ENCODE data around the gene ITGA7. TPM values are rescaled to one million over a fixed set of nuclear protein-coding genes. Genes with fewer than 3 reads are reported as not detected.

The ITGA7 gene
- total RNA-seq, 1 donor from 2014 or later = 14.7 TPM

- H3K36me3 ChIP-seq = no peaks in the 10 kb centered on the region
- TF ChIP-seq, protein P1, sequence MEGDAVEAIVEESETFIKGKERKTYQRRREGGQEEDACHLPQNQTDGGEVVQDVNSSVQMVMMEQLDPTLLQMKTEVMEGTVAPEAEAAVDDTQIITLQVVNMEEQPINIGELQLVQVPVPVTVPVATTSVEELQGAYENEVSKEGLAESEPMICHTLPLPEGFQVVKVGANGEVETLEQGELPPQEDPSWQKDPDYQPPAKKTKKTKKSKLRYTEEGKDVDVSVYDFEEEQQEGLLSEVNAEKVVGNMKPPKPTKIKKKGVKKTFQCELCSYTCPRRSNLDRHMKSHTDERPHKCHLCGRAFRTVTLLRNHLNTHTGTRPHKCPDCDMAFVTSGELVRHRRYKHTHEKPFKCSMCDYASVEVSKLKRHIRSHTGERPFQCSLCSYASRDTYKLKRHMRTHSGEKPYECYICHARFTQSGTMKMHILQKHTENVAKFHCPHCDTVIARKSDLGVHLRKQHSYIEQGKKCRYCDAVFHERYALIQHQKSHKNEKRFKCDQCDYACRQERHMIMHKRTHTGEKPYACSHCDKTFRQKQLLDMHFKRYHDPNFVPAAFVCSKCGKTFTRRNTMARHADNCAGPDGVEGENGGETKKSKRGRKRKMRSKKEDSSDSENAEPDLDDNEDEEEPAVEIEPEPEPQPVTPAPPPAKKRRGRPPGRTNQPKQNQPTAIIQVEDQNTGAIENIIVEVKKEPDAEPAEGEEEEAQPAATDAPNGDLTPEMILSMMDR (IDR thresholded peaks at IDR 0.05) = no peak
- H3K4me1 ChIP-seq = no peaks in the 10 kb centered on the region
- intact Hi-C loops (cut with DNase I) = no loop called here
- DNase-seq (no peak), ATAC-seq (no peak)
- no peaks in the 10 kb centered on the region for H3K27me3 ChIP-seq
- no peak within 1 kb of the TSS for H3K27ac ChIP-seq
- no peak within 1 kb of the TSS for H3K4me3 ChIP-seq
- H3K9me3 ChIP-seq = no peaks in the 10 kb centered on the region
These were observed 70.9 kb downstream of the ITGA7 start, which contains the start of gene OR10P1 for GRCh38 chr12:55636853-55637252. OR10P1 (plus strand) TSS chr12:55636892; CDS start chr12:55636892, 0 bp downstream.

- TF ChIP-seq, protein P1 (IDR thresholded peaks at IDR 0.05) = no peak
- H3K9me3 ChIP-seq = no peaks in the 10 kb centered on the region
- H3K4me3 ChIP-seq = no peak overlapping the region
- H3K27me3 ChIP-seq = no peaks in the 10 kb centered on the region
- H3K27ac ChIP-seq = no peak overlapping the region
- intact Hi-C loops (cut with DNase I) = no loop called here
- no peak for DNase-seq
- ATAC-seq = no peak
- H3K36me3 ChIP-seq = no peaks in the 10 kb centered on the region
- no peaks in the 10 kb centered on the region for H3K4me1 ChIP-seq
These were observed 71.5 kb downstream of the ITGA7 start for GRCh38 chr12:55636116-55636655.

Other genes with a start within 250 kb of the ITGA7 start
- gene OR6C70, start 237.8 kb downstream of the ITGA7 start, total RNA-seq = not detected
- gene OR6C68, start 215.5 kb downstream of the ITGA7 start, total RNA-seq = not detected
- not detected for gene OR6C4, start 158.3 kb downstream of the ITGA7 start, total RNA-seq
- gene OR2AP1, start 135.4 kb downstream of the ITGA7 start, total RNA-seq = not detected
- not detected for gene OR10P1, start 71.0 kb downstream of the ITGA7 start, total RNA-seq
- 129 TPM for gene BLOC1S1, start 8.1 kb upstream of the ITGA7 start, total RNA-seq
- gene RDH5, start 12.5 kb upstream of the ITGA7 start, total RNA-seq = 6.0 TPM
- 1,158 TPM for gene CD63, start 21.1 kb upstream of the ITGA7 start, total RNA-seq
- 5.8 TPM for gene GDF11, start 35.2 kb upstream of the ITGA7 start, total RNA-seq
- gene SARNP, start 109.8 kb upstream of the ITGA7 start, total RNA-seq = 43.6 TPM
- 49.2 TPM for gene ORMDL2, start 110.1 kb upstream of the ITGA7 start, total RNA-seq
- 42.7 TPM for gene DNAJC14, start 121.7 kb upstream of the ITGA7 start, total RNA-seq
- gene MMP19, start 135.0 kb upstream of the ITGA7 start, total RNA-seq = 30.2 TPM
- 29.1 TPM for gene PYM1, start 220.0 kb upstream of the ITGA7 start, total RNA-seq
- 29.0 TPM for gene DGKA, start 223.3 kb upstream of the ITGA7 start, total RNA-seq